Keratinocyte (primary cell): Measurements from ENCODE around the gene VAMP5. TPM values are rescaled to one million over a fixed set of nuclear protein-coding genes. Genes with fewer than 3 reads are reported as not detected.

ENCODE experiments used
- DNase-seq: peaks from one replicate; pipeline ENCODE4 v3.0.0-alpha.2; 2011; ENCODE audit warnings: low read depth, missing footprints, low spot score
- FAIRE-seq: peaks from 2 replicates; lab custom pipeline; 2011; peaks lifted over from hg19 to GRCh38; lab: Jason Lieb, UNC
- H2AFZ ChIP-seq: 2 replicates; pipeline ENCODE4 v1.6.0; 2012; ENCODE audit warnings: low read length, control low read depth, inconsistent platforms; ENCODE audit not compliant: control insufficient read depth
- H3K27ac ChIP-seq: 2 replicates; pipeline ENCODE4 v1.5.1; 2011; ENCODE audit warnings: low read length; ENCODE audit not compliant: control insufficient read depth, insufficient read depth
- H3K27me3 ChIP-seq: 3 replicates; pipeline ENCODE4 v1.6.0; 2011; ENCODE audit warnings: low read length; ENCODE audit not compliant: control insufficient read depth, insufficient read depth; ENCODE audit errors: extremely low read depth
- H3K36me3 ChIP-seq, 2 experiments: 2 replicates in 1 of 2; 3 replicates in 1 of 2; pipeline ENCODE4 v1.5.1; 2011; ENCODE audit warnings: low read length in 2 of 2, mild to moderate bottlenecking in 1 of 2; ENCODE audit not compliant: control insufficient read depth in 2 of 2, insufficient read depth in 2 of 2; ENCODE audit errors: extremely low read depth in 1 of 2
- H3K4me1 ChIP-seq: 3 replicates; pipeline ENCODE4 v1.5.1; 2011; ENCODE audit warnings: low read length; ENCODE audit not compliant: control insufficient read depth, insufficient read depth; ENCODE audit errors: extremely low read depth
- H3K4me2 ChIP-seq: 3 replicates; pipeline ENCODE4 v1.6.0; 2011; ENCODE audit warnings: low read depth, low read length; ENCODE audit not compliant: control insufficient read depth, insufficient read depth; ENCODE audit errors: extremely low read depth
- H3K4me3 ChIP-seq, 3 experiments: fragments of 200-600 bp in 1 of 3; sonication (generic) in 1 of 3; 2 replicates in 2 of 3; 3 replicates in 1 of 3; pipeline ENCODE4 v1.5.1; 2011 to 2016; ENCODE audit warnings: low read length in 3 of 3, mild to moderate bottlenecking in 3 of 3, control low read depth in 2 of 3, inconsistent platforms in 1 of 3, low read depth in 1 of 3, mixed read lengths in 1 of 3, mixed run types in 1 of 3, moderate library complexity in 1 of 3; ENCODE audit not compliant: control insufficient read depth in 2 of 3, insufficient read depth in 2 of 3; ENCODE audit errors: extremely low read depth in 1 of 3
- H3K79me2 ChIP-seq: 2 replicates; pipeline ENCODE4 v1.6.0; 2012; ENCODE audit warnings: low read length; ENCODE audit not compliant: control insufficient read depth, insufficient read depth
- H3K9ac ChIP-seq: 3 replicates; pipeline ENCODE4 v1.6.0; 2011; ENCODE audit warnings: low read length; ENCODE audit not compliant: control insufficient read depth, insufficient read depth; ENCODE audit errors: extremely low read depth
- H3K9me1 ChIP-seq: 3 replicates; pipeline ENCODE4 v1.6.0; 2011; ENCODE audit warnings: low read length; ENCODE audit not compliant: control insufficient read depth, insufficient read depth; ENCODE audit errors: extremely low read depth
- H3K9me3 ChIP-seq: 2 replicates; pipeline ENCODE4 v1.5.1; 2012; ENCODE audit warnings: low read depth, low read length; ENCODE audit not compliant: control insufficient read depth
- H4K20me1 ChIP-seq: 3 replicates; pipeline ENCODE4 v1.6.0; 2011; ENCODE audit warnings: low read length; ENCODE audit not compliant: control insufficient read depth, insufficient read depth; ENCODE audit errors: extremely low read depth
- EZH2 ChIP-seq: IDR thresholded peaks from one replicate; pipeline ENCODE4 v1.6.1; 2012; ENCODE audit warnings: inconsistent platforms, mild to moderate bottlenecking, low read length, moderate library complexity
- dilution Hi-C: fragments of 300-500 bp; cut with MboI; formaldehyde crosslinking; loops from one replicate; pipeline ENCODE4 v1.7.0; 2020; ENCODE audit warnings: low sequenced_read_pairs; ENCODE audit not compliant: extremely low pct_ligation_motif_present
- polyA plus RNA-seq, 5 experiments: library from polyadenylated mRNA; depleted of rRNA in 3 of 5; stranded (reverse) in 3 of 5; stranded (forward) in 1 of 5; unstranded in 1 of 5; fragments of >200 nt; gene quantifications; 1 replicate in 1 of 5; 2 replicates in 3 of 5; 3 replicates in 1 of 5; pipeline versions ENCODE4 v1.2.1 to v1.2.3, GENCODE V29; 2011 to 2012; ENCODE audit warnings: missing spikeins in 2 of 5, low read depth in 1 of 5, low replicate concordance in 1 of 5
- TF ChIP-seq, protein P1 (sequence below), 3 experiments: IDR thresholded peaks in 1 of 3; conservative IDR thresholded peaks in 1 of 3; optimal IDR thresholded peaks in 1 of 3; 2 replicates in 2 of 3; 3 replicates in 1 of 3; pipeline versions ENCODE3 to v1.5.1; 2011; ENCODE audit warnings: low read length in 3 of 3, mild to moderate bottlenecking in 3 of 3, moderate library complexity in 2 of 3, control low read depth in 1 of 3, inconsistent platforms in 1 of 3; ENCODE audit not compliant: insufficient read depth in 2 of 3; ENCODE audit errors: extremely low read depth in 1 of 3

The VAMP5 gene
- polyA plus RNA-seq, 1 donor (not counting 4 experiments of a cell fraction or from before 2014, with no cell fraction given): 11.0 TPM

GRCh38 chr2:85600235-85600575, 16.0 kb downstream of the VAMP5 start:
- H3K79me2 ChIP-seq: peaks cover 21% of the 10 kb centered on the region
- no peak for FAIRE-seq

DNA sequence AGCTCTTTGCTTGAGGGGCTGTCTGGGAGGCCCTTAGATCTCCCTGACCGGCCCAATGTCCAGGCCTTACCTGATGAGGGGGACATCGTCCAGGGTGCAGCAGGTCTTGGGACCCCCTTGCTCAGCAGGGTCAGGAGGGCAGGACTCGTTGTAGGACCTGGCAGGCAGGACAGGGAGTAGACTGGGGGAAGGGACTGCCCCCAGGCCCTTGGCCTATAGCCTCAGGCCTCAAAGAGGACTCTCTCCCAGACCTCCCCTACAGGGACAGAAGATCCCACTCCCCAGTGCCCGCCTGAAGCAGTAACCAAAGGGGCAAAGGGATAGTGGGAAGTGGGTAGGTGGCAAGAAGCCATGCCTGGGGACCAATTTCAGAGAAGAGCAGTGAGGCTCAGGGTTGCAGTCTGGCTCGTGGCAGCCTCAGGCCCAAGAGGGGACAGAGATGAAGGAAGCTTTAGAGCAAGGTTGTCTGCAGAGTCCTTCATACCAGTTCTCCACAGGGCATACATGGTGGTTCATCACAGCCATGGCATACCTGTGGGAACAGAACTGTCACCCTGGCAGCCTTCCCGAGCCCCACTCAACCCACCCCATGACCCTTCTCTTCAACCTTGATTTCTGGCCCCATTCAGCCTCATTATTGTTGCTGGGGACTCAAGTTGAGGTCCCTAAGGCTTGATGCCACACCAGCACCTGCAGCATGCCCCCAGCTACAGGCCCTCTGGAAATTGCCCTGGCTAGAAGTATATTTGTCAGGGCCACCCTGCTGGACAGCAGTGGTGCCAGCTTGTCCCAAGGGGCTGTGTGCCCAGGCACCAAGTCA, 16.9 kb downstream of the VAMP5 start:
- H3K4me2 ChIP-seq: peak overlapping the region; percentile 94
- H4K20me1 ChIP-seq: no peaks in the 10 kb centered on the region
- H3K4me3 ChIP-seq: peak overlapping the region in 2 of 3 experiments; percentile 75 to 81
- peaks cover 15% of the 10 kb centered on the region for H3K79me2 ChIP-seq
- TF ChIP-seq, protein P1, sequence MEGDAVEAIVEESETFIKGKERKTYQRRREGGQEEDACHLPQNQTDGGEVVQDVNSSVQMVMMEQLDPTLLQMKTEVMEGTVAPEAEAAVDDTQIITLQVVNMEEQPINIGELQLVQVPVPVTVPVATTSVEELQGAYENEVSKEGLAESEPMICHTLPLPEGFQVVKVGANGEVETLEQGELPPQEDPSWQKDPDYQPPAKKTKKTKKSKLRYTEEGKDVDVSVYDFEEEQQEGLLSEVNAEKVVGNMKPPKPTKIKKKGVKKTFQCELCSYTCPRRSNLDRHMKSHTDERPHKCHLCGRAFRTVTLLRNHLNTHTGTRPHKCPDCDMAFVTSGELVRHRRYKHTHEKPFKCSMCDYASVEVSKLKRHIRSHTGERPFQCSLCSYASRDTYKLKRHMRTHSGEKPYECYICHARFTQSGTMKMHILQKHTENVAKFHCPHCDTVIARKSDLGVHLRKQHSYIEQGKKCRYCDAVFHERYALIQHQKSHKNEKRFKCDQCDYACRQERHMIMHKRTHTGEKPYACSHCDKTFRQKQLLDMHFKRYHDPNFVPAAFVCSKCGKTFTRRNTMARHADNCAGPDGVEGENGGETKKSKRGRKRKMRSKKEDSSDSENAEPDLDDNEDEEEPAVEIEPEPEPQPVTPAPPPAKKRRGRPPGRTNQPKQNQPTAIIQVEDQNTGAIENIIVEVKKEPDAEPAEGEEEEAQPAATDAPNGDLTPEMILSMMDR (optimal IDR thresholded peaks at IDR 0.05 in 1 of 3, IDR thresholded peaks at IDR 0.05 in 1 of 3, conservative IDR thresholded peaks at IDR 0.05 in 1 of 3; ENCODE audit: extremely low read depth in 1 of 3, insufficient read depth in 2 of 3, low read length in 3 of 3): no peak
- no peak for TF ChIP-seq EZH2
- H2AFZ ChIP-seq: no peak overlapping the region
- no peaks in the 10 kb centered on the region for H3K9me3 ChIP-seq
- FAIRE-seq (no peak), DNase-seq (no peak)
- peaks cover 7 to 27% of the 10 kb centered on the region in 2 experiments for H3K36me3 ChIP-seq
- dilution Hi-C loops: no loop called here
- no peak overlapping the region for H3K27ac ChIP-seq
- no peaks in the 10 kb centered on the region for H3K27me3 ChIP-seq
- H3K9ac ChIP-seq: no peak overlapping the region
- H3K9me1 ChIP-seq: peaks cover 2% of the 10 kb centered on the region
- peaks cover 27% of the 10 kb centered on the region for H3K4me1 ChIP-seq

More at GRCh38 chr2:85600235-85600575, 16.0 kb downstream of the VAMP5 start:
- Histone ChIP-seq H4K20me1 (no peaks in the 10 kb centered on the region), H3K4me3 (no peak overlapping the region), H3K27me3 (no peaks in the 10 kb centered on the region), H3K36me3 (peaks cover 7 to 26% of the 10 kb centered on the region in 2 experiments), H3K4me2 (no peak overlapping the region), H3K9ac (no peak overlapping the region), H3K4me1 (peaks cover 23% of the 10 kb centered on the region), H3K27ac (no peak overlapping the region), H3K9me3 (no peaks in the 10 kb centered on the region), H2AFZ (no peak overlapping the region), H3K9me1 (peaks cover 2% of the 10 kb centered on the region)
- dilution Hi-C loops: no loop called here
- TF ChIP-seq, protein P1 (optimal IDR thresholded peaks at IDR 0.05 in 1 of 3, IDR thresholded peaks at IDR 0.05 in 1 of 3, conservative IDR thresholded peaks at IDR 0.05 in 1 of 3; ENCODE audit: extremely low read depth in 1 of 3, insufficient read depth in 2 of 3, low read length in 3 of 3): no peak
- no peak for TF ChIP-seq EZH2
- no peak for DNase-seq
